Stimulated activated CD4-positive, alpha-beta T cell treated with anti-CD3 and anti-CD28 coated beads, Interleukin-1b, Interleukin-23, amount 100 ng/mL, for 4 hours (primary cell): ENCODE data around the gene SACM1L.

Experiments
- DNase-seq, 2 donors: peaks; one replicate each; pipeline ENCODE4 v3.0.0-alpha.2; 2020; ENCODE audit warnings: low read depth in 2 of 2

The SACM1L gene, protein sequence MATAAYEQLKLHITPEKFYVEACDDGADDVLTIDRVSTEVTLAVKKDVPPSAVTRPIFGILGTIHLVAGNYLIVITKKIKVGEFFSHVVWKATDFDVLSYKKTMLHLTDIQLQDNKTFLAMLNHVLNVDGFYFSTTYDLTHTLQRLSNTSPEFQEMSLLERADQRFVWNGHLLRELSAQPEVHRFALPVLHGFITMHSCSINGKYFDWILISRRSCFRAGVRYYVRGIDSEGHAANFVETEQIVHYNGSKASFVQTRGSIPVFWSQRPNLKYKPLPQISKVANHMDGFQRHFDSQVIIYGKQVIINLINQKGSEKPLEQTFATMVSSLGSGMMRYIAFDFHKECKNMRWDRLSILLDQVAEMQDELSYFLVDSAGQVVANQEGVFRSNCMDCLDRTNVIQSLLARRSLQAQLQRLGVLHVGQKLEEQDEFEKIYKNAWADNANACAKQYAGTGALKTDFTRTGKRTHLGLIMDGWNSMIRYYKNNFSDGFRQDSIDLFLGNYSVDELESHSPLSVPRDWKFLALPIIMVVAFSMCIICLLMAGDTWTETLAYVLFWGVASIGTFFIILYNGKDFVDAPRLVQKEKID

DNA sequence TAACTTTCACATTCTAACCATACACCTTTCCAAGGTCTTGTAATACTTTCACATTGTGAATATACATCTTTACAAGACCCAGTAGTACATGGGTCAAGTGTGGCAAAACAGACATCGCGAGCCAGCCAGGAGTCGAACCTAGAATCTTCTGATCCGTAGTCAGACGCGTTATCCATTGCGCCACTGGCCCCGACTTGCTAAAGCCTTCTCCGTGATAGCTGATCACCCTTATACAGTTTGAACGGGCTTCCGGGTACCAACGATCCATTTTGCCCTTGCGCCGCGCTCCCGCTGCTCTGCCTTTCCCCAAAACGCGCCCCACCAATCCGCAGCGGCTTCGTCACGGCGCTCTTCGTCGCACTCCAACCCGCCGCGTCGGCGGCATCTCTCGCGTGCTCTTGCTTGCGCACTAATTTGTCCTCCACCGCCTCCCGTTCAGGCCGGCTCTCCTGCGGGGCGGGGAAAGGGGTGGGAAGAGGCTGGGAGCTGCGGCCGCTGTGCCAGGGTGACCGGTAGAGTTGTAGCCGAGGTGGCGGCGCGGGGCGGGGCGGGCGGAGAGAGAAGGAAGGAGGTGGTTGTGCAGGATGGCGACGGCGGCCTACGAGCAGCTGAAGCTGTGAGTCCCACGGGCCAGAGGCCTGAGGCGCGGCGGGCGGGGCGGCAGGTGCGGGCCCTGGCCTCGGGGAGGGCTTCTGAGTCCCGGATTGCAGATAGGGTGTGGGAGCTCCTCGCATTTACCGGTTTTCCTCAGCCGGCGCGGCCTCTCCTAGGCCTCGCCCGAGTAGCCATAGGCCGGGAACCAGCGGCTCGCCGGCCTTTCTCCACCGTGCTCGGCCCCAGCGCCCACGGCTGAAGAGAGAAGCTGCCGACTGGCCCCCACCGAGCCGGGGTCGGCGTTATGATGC lies at the start of gene SACM1L:
Gene SACM1L (plus strand): TSS at position 515 of the 905 bp plus-strand sequence. CDS start 70 bp downstream, at position 585.
- DNase-seq, result peak; percentile 91 to 94

DNA sequence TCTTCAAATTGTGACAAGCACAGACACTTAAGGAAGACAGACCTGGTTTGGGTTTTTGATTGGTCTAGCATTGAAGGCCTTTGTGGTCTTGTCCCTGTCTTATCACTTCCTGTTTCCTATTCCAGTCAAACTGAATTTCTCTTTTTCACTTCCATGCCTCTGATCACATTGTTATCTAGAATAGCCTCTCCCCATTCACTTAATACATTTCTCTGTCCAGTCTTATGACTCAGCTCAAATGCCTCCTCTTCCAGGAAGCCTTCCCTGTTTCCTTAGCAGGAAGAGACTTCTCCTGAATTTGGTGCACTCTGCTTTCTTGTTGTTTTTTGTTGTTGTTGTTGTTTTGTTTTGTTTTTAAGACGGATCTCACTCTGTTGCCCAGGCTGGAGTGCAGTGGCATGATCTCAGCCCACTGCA lies 49.1 kb upstream of the SACM1L start:
- no peak for DNase-seq

DNA sequence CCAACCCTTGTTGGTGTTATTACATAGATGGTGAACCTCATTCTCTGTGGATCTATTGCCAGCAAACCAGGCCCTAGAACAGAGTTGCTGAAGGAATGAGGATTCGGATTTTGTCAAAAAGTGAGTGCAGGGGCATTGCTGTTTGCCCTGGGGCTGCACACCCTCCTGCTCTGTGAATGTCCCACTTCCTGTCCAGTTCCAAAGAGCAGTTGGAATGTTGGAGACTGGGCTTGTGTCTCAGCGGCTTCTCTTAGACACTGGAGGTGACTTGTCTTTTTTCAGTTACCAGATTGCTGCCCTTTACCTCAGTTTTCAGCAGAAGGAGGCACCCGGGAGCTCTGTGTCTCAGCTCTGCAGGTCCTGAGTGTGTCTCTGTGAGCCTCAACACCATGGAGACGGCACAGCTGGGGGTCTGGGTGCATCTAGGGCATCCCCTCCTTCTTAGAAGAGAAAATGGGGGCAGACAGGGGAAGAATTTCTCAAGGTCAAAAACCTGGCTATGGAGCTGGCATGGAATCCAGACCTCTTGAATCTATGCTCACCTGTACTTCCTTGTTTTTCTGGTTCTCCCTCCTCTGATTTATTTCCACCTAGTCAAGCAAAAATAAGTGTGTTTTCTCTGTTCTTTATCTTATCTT lies 48.4 kb upstream of the SACM1L start:
- no peak for DNase-seq

DNA sequence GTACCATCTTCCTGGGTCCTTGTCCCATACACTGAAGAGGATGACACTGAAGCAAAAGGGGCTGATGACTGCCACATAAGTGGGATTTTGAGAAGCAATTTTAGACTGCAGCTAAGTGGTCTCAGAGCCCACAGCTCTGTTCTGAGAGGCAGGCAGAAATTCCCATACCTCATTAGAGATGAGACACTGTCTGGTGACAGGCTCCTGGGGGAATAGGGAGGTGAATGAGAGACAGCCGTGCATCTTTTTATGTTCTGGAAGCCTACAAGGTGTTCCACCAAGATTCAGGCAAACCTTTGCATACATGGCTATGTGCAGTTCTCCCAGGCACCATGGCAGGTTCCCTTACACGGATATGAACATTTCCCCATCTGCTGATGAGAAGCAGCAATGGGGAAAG lies 47.4 kb upstream of the SACM1L start:
- DNase-seq, result no peak

DNA sequence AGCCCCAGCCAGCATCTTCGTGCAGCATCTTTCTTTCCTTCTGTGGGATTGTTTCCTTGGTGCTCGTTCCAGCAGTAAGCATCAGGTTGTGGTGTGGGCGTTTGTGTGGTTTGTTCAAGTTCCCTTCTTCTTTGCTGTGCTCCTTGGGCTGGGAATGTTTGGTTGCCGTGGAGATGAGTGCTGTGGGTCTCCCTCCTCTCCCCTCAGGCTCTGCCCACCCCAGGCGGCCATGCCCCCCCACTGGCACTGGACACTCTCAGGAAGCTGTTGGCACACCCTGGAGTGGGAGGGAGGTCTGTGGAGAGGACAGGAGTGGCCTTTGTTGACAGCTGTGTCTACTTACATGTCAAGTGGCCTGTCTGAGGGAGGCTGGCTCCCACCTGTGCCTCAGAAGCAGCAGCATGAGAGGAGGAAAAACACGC lies 46.5 kb upstream of the SACM1L start:
- no peak for DNase-seq

DNA sequence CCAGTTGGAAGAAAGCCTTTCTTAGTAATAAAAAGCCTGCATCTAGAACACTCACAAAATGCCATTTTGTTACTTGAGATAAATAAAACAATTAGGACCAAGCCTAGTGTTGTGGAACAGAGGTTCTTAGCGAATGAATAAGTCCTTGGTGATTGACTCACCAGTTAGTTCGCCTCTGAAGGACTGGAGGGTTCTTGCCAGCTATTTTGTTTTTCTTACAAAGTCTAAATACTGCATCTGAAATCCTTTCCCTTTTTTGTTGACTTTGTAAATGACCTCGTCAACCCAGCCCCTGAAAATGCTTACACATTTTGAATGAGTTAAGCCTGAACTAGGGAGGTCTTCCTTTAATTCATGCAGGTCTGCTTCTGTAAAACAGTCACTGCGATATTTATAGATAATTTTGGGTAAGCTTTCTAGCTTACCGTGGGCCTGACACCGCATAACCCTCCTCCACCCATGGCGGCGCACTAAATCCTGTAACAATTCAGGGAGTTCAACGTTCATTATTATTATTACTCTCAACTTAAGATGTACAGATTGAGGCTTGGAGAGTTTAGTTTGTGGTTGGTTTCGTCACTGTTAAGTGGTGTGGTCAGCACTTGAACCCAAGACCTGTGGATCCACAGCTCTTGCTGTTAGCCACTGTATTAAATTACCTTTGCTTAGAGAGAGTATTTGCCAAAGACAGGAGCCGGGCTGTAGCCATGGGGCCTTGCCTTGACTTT lies 45.0 kb upstream of the SACM1L start:
- DNase-seq, result no peak

DNA sequence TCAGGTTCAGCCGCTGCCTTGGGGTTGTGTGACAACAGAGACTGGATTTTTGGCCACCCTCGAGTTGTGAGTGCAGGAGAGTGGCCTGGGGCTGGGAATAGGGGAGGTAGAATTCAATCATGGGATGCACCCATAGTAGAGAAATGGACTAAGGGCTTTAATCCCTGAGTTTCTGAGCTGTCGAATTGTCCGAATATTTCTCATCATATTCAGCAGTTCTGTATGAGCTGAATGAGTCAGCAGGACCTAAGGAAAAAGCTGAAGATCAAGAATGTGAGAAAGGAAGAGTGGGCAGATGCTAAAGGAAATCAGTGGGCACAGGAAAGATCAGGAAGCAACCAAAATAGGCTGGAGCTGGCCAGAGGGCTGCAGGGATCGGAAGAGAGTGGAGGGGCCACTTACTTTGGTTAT lies 44.4 kb upstream of the SACM1L start:
- no peak for DNase-seq

DNA sequence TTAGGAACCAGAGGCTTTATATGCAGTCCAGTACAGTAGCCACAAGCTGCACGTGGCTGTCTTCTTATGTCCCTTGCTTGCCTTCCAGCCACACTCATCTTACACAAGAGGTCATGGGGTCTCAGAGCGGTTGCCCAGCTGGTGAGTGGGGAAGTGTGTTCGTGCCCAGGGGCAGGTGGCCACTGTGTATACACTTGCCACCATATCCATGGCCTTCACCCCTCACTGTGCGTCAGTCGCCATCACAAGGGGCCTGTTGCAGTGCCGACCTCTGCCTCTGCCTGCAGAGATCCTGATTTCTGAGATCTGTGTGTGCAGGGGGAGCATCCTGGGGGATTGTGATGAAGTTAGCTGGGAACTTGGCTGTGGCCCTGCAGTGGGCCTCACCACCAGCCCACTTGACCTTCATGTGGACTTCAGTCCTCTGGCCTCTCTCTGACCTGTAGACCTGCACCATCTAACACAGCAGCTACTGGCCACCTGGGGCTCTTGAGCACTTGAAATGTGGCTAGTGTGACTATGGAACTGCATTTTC lies 43.1 kb upstream of the SACM1L start:
- no peak for DNase-seq

DNA sequence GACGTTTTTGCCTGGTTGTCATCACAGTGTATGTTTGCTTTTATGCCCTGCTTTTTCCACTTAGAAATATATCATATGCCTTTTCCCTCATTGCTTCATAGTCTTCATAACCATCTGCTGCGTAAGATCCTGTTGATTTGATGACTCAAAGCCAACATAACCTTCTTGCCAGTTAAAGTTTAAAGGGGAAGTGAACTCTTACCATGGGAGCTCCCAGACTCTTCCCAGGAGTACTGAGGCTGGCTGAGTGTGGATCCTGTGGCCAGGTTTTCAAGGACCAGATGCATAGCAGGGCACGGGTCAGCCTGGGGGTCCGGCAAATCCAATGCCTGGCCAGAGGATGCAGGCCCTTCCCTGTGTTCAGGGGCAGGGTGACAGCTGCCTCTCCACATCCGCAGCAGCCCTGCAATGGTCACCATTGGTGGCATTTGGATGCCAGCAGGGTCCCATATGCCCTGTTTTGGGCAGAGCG lies 42.0 kb upstream of the SACM1L start:
- no peak for DNase-seq

DNA sequence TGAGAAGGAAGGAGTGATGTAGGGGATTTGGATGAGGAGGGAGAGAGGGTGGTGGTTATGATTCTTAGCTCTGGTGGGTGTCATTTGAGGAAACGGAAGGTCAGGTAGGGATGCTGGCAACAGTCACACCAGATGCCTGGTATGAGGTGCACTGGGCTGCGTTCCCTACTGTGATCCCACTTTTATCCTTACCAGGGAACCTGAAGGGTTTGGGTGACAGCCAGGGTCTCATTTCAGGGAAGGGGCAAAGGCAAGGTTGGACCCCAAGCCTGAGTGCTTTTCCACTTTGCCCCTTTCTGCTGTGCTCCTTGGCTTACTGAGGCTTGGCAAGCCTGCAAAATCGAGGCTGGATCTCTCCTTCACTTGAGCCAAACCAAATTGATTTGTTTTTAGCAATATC lies 36.0 kb upstream of the SACM1L start:
- DNase-seq, result no peak

DNA sequence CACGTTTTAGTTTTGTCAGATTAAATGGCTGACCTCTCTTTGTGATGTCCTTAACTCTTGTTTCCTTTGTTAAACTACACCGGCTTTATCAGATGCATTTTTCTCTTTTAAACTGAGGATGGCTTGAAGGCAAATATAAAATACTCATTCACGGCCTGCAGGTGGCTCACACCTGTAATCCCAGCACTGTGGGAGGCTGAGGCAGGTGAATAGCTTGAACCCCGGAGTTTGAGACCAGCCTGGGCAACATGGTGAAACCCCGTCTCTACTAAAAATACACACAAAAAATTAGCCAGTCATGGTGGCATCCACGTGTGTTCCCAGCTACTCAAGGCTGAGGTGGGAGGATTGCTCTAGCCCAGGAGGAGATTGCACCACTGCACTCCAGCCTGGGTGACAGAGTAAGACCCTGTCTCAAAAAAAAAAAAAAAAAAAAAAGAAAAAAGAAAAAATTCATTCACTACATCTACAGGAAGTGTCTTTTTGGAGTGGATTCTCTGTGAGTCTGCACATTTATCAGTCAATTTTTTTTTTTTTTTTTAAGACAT lies 34.7 kb upstream of the SACM1L start:
- no peak for DNase-seq

DNA sequence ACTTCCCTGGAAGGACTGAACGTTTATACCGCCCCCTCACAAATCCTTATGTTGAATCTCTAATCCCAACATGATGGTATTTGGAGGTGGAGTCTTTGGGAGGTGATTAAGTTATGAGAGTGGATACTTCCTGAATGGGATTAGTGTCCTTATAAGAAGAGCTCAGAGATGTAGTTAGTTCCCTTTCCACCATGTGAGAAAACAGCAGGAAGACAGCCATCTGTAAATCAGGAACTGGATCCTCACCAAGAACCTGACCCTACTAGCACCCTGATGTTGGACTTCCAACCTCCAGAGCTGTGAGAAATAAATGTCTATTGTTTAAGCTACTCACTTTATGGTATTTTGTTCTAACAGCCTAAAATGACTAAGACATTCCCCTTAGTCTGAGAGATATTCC lies 33.3 kb upstream of the SACM1L start:
- no peak for DNase-seq

DNA sequence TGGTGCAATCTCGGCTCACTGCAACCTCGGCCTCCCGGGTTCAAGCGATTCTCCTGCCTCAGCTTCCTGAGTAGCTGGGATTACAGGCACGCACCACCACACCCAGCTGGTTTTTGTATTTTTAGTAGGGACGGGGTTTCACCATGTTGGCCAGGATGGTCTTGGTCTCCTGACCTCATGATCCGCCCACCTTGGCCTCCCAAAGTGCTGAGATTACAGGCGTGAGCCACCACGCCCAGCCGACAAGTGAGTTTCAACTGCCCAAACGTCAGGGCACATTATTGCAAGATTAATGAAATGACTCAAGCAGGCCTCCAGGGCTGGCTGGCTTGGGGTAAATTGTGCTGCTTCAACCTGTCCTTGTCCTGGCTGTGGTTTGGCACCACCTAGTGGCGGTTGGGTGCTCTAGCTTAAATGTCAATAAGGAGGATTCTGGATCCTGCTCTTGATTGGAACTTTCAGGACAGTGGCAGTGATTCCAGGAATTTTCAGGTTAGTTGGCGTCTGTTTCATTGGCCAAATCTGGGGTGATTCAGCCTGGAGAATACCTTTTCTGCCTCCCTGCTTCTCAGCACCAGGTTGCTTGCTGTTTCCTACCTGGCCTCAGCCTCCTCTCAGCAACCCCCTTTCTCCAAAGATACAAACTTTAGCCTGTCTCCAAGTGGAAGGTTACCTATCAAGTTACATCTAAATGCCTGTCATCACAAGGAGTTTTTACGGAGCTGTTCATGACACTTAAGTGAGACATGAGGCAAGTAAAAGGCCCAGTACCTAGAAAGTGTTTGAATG lies 32.4 kb upstream of the SACM1L start:
- peak; percentile 75 to 78 for DNase-seq

DNA sequence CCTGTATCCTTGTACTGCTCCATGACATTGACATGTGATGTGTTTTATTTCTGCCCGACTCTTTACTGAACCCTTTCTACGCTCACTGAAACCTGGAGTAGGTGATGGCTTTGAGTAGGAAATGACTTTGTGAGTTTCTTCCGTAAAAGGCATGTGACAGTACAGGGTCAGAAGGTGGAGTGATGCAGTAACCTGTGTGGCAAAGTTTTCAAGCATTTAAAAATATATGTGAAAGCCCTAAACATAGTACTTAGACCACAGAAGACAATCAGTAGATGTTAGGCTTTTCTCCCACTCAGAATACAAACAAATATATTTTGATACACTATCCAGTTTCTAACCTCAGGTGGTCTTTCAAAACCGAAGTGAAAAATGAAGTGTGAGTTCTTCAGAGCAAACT lies 31.3 kb upstream of the SACM1L start:
- DNase-seq, result no peak

DNA sequence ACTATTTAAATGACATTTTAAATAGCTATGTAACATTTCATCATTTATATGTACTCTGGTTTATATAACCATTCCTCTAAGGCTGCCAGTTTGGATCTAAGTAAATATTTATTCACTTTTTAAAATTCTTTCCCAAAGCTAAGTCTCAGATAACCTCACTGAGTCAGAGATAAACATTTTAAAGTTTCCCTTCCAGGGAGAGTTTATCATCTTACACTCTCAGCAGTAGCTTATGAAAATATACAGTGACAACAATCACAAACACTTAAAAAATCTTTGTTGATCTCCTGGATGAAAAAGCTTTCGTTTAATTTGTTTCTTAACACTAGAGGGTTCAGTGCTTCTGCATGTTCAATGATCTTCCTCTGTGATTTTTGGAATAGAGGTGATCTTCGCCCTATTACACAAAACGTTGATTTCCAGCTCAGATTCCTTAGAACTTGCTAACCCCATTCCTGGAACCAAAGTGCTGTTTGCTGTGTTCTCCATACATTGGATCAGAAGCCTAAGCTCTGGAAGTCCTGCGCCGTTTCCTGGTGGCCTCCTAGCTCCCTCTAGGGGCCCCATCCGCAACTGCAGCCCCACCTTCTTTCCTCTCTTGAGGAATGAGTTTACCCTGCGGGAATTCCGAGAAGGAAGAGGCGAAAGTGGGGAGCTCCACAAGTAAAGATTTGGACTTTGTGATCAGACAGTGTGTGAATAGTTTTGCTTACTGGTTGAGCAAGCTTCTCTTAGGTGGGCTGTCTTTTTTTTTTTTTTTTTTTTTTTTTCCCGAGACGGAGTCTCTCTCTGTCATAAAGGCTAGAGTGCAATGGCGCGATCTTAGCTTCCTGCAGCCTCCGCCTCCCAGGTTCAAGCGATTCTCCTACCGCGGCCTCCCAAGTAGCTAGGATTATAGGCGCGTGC lies 29.3 kb upstream of the SACM1L start:
- DNase-seq, result peak in 1 of 2 donors; percentile 34

DNA sequence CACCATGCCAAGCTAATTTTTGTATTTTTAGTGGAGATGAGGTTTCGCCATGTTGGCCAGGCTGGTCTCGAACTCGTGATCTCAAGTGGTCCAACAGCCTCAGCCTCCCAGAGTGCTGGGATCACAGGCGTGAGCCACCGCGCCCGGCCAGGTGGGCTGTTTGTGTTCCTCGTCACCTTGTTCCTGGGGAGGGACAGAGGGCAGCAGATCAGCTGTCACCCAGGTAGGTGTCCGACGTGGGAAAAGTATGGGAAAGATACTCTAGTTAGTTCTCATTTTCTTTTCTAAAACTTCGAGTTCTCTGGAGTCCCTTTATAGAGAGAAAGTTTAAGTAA lies 28.7 kb upstream of the SACM1L start:
- no peak for DNase-seq

DNA sequence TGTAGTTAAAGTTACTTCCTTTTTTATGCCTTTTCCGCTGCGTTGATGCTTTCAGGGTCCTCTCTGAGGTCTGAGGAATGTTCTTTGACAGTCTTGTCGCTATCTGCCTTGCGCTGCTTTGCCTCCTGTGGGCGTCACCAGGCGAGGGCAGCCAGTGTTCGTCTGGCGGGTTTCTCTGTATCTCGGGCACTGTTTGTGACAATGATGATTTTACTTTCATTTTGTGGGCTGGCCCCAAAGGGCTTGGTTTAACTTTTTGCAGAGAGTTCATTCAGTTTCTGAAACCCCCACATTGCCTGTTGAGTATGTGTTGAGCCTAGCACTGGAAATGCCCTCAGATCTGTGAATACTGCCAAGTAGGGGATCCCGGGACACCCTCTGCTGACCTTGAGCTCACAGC lies 24.6 kb upstream of the SACM1L start:
- DNase-seq, result peak; percentile 55 to 56

DNA sequence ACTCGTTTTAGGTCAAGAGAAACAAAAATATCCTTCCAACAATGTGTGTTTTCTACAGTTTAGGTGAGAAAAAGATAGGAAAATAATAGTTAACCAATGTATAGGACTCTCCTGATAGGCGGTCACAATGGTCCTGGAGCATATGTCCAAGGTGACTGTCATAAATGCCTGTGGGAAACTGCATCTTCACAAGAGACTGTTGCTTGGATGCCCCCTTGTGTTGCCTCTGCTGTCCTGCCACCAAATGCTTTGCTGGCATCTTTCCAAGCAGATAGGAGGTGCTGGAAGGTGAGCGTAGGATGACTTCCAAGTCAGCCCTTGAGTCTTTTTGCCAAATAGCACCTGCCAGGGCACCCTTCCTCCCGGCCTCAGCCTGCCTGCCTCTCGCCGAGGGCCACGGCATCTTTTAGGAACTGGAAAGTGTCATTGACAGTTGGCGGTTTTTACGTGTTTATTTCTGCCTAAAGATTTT lies 24.1 kb upstream of the SACM1L start:
- peak in 1 of 2 donors; percentile 45 for DNase-seq
